H1 (cell line): Measurements from ENCODE around the gene CCL22. TPM values are rescaled to one million over a fixed set of nuclear protein-coding genes. Genes with fewer than 3 reads are reported as not detected.

Experiments
- CTCF ChIA-PET: fragments of 300-600 bp; sonication (Branson Sonifier 250); formaldehyde crosslinking; loops from one replicate; lab custom pipeline; 2021; ENCODE audit not compliant: partially characterized antibody; lab: Charles Lee
- POLR2A ChIA-PET: fragments of 300-600 bp; sonication (Branson Sonifier 250); formaldehyde crosslinking; loops from one replicate; lab custom pipeline; 2021; ENCODE audit warnings: inconsistent platforms; ENCODE audit not compliant: partially characterized antibody; lab: Charles Lee
- DNase-seq, 2 experiments: peaks; one replicate each; pipeline versions ENCODE4 v3.0.0 to v3.0.0-alpha.2; 2010 to 2022; ENCODE audit warnings: low spot score in 2 of 2, low read depth in 1 of 2, mixed read lengths in 1 of 2
- FAIRE-seq: peaks from 2 replicates; lab custom pipeline; 2011; peaks lifted over from hg19 to GRCh38; lab: Jason Lieb, UNC
- H2AFZ ChIP-seq: 2 replicates; pipeline ENCODE4 v1.8.1; 2012; ENCODE audit warnings: low read length, inconsistent platforms
- H2AK5ac ChIP-seq: 2 replicates; pipeline ENCODE4 v1.6.1; 2013; ENCODE audit warnings: low read depth, low read length
- H2BK120ac ChIP-seq: replicated peaks from 2 replicates; pipeline ENCODE3; 2013; ENCODE audit warnings: low read depth, low read length, inconsistent platforms
- H2BK12ac ChIP-seq: 2 replicates; pipeline ENCODE4 v1.6.1; 2013; ENCODE audit warnings: low read depth, low read length
- H2BK15ac ChIP-seq: 2 replicates; pipeline ENCODE4 v1.6.1; 2013; ENCODE audit warnings: low read length
- H2BK20ac ChIP-seq: 2 replicates; pipeline ENCODE4 v1.6.1; 2013; ENCODE audit warnings: low read length
- H2BK5ac ChIP-seq: 2 replicates; pipeline ENCODE4 v1.6.1; 2013; ENCODE audit warnings: low read depth, low read length
- H3K14ac ChIP-seq: 2 replicates; pipeline ENCODE4 v1.6.1; 2013; ENCODE audit warnings: inconsistent platforms; ENCODE audit not compliant: insufficient read length
- H3K18ac ChIP-seq: 2 replicates; pipeline ENCODE4 v1.6.1; 2013; ENCODE audit warnings: low read length; ENCODE audit errors: extremely low read depth
- H3K23ac ChIP-seq: 2 replicates; pipeline ENCODE4 v1.6.1; 2013; ENCODE audit warnings: inconsistent platforms; ENCODE audit not compliant: insufficient read length
- H3K23me2 ChIP-seq: 2 replicates; pipeline ENCODE4 v1.6.1; 2013; ENCODE audit warnings: low read depth, low read length
- H3K27ac ChIP-seq: 2 replicates; pipeline ENCODE4 v1.6.1; 2011; ENCODE audit warnings: low read depth, low read length, inconsistent platforms
- H3K27me3 ChIP-seq, 4 experiments: replicated peaks in 1 of 4; 1 replicate in 1 of 4; 2 replicates in 3 of 4; pipeline versions ENCODE4 v1.6.1 to v1.8.1; 2011 to 2013; ENCODE audit warnings: low read length in 3 of 4, mild to moderate bottlenecking in 3 of 4, inconsistent platforms in 2 of 4, mixed read lengths in 2 of 4, moderate library complexity in 1 of 4; ENCODE audit not compliant: control insufficient read depth in 3 of 4, insufficient read depth in 3 of 4; ENCODE audit errors: extremely low read depth in 1 of 4
- H3K36me3 ChIP-seq, 4 experiments: 2 replicates each; pipeline versions ENCODE4 v1.6.1 to v1.8.1; 2011 to 2013; ENCODE audit warnings: mild to moderate bottlenecking in 4 of 4, low read length in 3 of 4, moderate library complexity in 2 of 4, control low read depth in 1 of 4, inconsistent platforms in 1 of 4; ENCODE audit not compliant: insufficient read depth in 4 of 4, control insufficient read depth in 2 of 4
- H3K4ac ChIP-seq: replicated peaks from 2 replicates; pipeline ENCODE3; 2013; ENCODE audit warnings: low read length, low read depth, mixed read lengths, inconsistent platforms; ENCODE audit not compliant: insufficient read length
- H3K4me1 ChIP-seq, 4 experiments: replicated peaks in 1 of 4; 1 replicate in 1 of 4; 2 replicates in 3 of 4; pipeline versions ENCODE4 v1.6.1 to v1.8.1; 2011 to 2013; ENCODE audit warnings: low read length in 3 of 4, inconsistent platforms in 2 of 4, mixed read lengths in 1 of 4; ENCODE audit not compliant: insufficient read depth in 4 of 4, control insufficient read depth in 3 of 4
- H3K4me2 ChIP-seq, 2 experiments: 2 replicates each; pipeline versions ENCODE4 v1.6.1 to v1.8.1; 2011 to 2013; ENCODE audit warnings: low read depth in 2 of 2, low read length in 2 of 2, control low read depth in 1 of 2, inconsistent platforms in 1 of 2, mild to moderate bottlenecking in 1 of 2; ENCODE audit not compliant: insufficient read depth in 1 of 2
- H3K4me3 ChIP-seq, 4 experiments: fragments of 200-600, 300-600 bp in 1 of 4; sonication (generic), shearing (Covaris generic), sonication (Bioruptor Twin) in 1 of 4; 2 replicates each; pipeline versions ENCODE4 v1.5.1 to v1.8.1; 2011 to 2016; ENCODE audit warnings: low read length in 4 of 4, low read depth in 3 of 4, control low read depth in 2 of 4, inconsistent platforms in 2 of 4, mild to moderate bottlenecking in 2 of 4, mixed read lengths in 1 of 4, moderate library complexity in 1 of 4; ENCODE audit not compliant: insufficient read depth in 2 of 4; ENCODE audit errors: extremely low read depth in 1 of 4
- H3K56ac ChIP-seq: replicated peaks from 2 replicates; pipeline ENCODE3; 2013; ENCODE audit warnings: low read depth, mild to moderate bottlenecking, mixed read lengths, low read length, inconsistent platforms; ENCODE audit not compliant: insufficient read length
- H3K79me1 ChIP-seq: 2 replicates; pipeline ENCODE4 v1.6.1; 2013; ENCODE audit warnings: low read depth, low read length, control low read depth
- H3K79me2 ChIP-seq, 2 experiments: 2 replicates each; pipeline versions ENCODE4 v1.6.1 to v1.8.1; 2012 to 2013; ENCODE audit warnings: low read length in 2 of 2, mild to moderate bottlenecking in 2 of 2, inconsistent platforms in 1 of 2; ENCODE audit not compliant: insufficient read depth in 2 of 2, control insufficient read depth in 1 of 2
- H3K9ac ChIP-seq, 4 experiments: replicated peaks in 1 of 4; 1 replicate in 1 of 4; 2 replicates in 3 of 4; pipeline versions ENCODE4 v1.6.1 to v1.8.1; 2011 to 2013; ENCODE audit warnings: low read depth in 3 of 4, low read length in 3 of 4, control low read depth in 2 of 4, mild to moderate bottlenecking in 2 of 4, moderate library complexity in 2 of 4, inconsistent platforms in 1 of 4; ENCODE audit errors: extremely low read depth in 1 of 4
- H3K9me3 ChIP-seq, 2 experiments: 2 replicates each; pipeline versions ENCODE4 v1.6.1 to v1.8.1; 2012 to 2013; ENCODE audit warnings: mild to moderate bottlenecking in 2 of 2, moderate library complexity in 2 of 2, control low read depth in 1 of 2, inconsistent platforms in 1 of 2, low read depth in 1 of 2, low read length in 1 of 2, mixed read lengths in 1 of 2; ENCODE audit not compliant: insufficient read depth in 2 of 2
- H4K20me1 ChIP-seq, 2 experiments: replicated peaks in 1 of 2; 2 replicates each; pipeline versions ENCODE3 to v1.8.1; 2011 to 2013; ENCODE audit warnings: inconsistent platforms in 2 of 2, low read length in 2 of 2, mild to moderate bottlenecking in 1 of 2; ENCODE audit not compliant: insufficient read depth in 2 of 2, control insufficient read depth in 1 of 2
- H4K5ac ChIP-seq: 2 replicates; pipeline ENCODE4 v1.6.1; 2013; ENCODE audit warnings: low read length, low read depth, mixed read lengths, inconsistent platforms; ENCODE audit not compliant: insufficient read length
- H4K8ac ChIP-seq: 2 replicates; pipeline ENCODE4 v1.8.0; 2013; ENCODE audit warnings: mild to moderate bottlenecking, moderate library complexity, low read length, inconsistent platforms; ENCODE audit not compliant: insufficient read depth; ENCODE audit errors: extremely low read depth
- H4K91ac ChIP-seq: replicated peaks from 2 replicates; pipeline ENCODE3; 2013; ENCODE audit warnings: low read length, mixed read lengths, inconsistent platforms; ENCODE audit not compliant: insufficient read length
- CBX8 ChIP-seq: fragments of 300-800, 300-1000 bp; sonication (generic); IDR thresholded peaks from 2 replicates; pipeline ENCODE4 v1.7.1; 2016; ENCODE audit warnings: low read depth, low read length, borderline replicate concordance
- CHD2 ChIP-seq: IDR thresholded peaks from 2 replicates; pipeline ENCODE4 v1.6.1; 2012; ENCODE audit warnings: low read length, improper control_type of control experiment
- CTBP2 ChIP-seq: IDR thresholded peaks from 2 replicates; pipeline ENCODE4 v1.7.0; 2011; ENCODE audit warnings: borderline replicate concordance, mild to moderate bottlenecking, moderate library complexity, mixed read lengths, low read length; ENCODE audit not compliant: insufficient read depth, insufficient read length
- EZH2 ChIP-seq: fragments of 200-600 bp; sonication (generic); IDR thresholded peaks from 2 replicates; pipeline ENCODE4 v1.7.1; 2012; ENCODE audit warnings: low read depth, mild to moderate bottlenecking, moderate library complexity, low read length, inconsistent platforms; ENCODE audit not compliant: severe bottlenecking
- KDM4A ChIP-seq: IDR thresholded peaks from one replicate; pipeline ENCODE4 v1.7.1; 2012; ENCODE audit warnings: low read depth, mild to moderate bottlenecking, moderate library complexity, low read length, inconsistent platforms; ENCODE audit not compliant: severe bottlenecking
- KDM5A ChIP-seq: fragments of 200-600 bp; IDR thresholded peaks from 2 replicates; pipeline ENCODE4 v1.7.1; 2012; ENCODE audit warnings: mild to moderate bottlenecking, low read length, inconsistent platforms, mixed read lengths
- MAX ChIP-seq: IDR thresholded peaks from 2 replicates; pipeline ENCODE4 v1.6.1; 2012; ENCODE audit warnings: inconsistent platforms
- POLR2AphosphoS5 ChIP-seq: IDR thresholded peaks from 2 replicates; pipeline ENCODE4 v1.6.1; 2011; ENCODE audit warnings: low read depth, low read length
- RBBP5 ChIP-seq: IDR thresholded peaks from 2 replicates; pipeline ENCODE4 v1.7.1; 2012; ENCODE audit warnings: low read depth, mild to moderate bottlenecking, inconsistent platforms, low read length, moderate library complexity, borderline replicate concordance
- RNF2 ChIP-seq: fragments of 200-900, 300-1000 bp; sonication (generic); IDR thresholded peaks from 2 replicates; pipeline ENCODE4 v1.7.1; 2016; ENCODE audit warnings: borderline replicate concordance, low read depth, mild to moderate bottlenecking, antibody characterized with exemption, low read length; ENCODE audit not compliant: poor library complexity, severe bottlenecking; ENCODE audit errors: missing control alignments
- SAP30 ChIP-seq: fragments of 300-600 bp; sonication (generic); IDR thresholded peaks from 2 replicates; pipeline ENCODE4 v1.7.1; 2012; ENCODE audit warnings: low read length, moderate library complexity, mild to moderate bottlenecking, inconsistent platforms; ENCODE audit not compliant: insufficient read depth, insufficient replicate concordance
- SIN3A ChIP-seq, 2 experiments: IDR thresholded peaks in 1 of 2; conservative IDR thresholded peaks in 1 of 2; 2 replicates each; pipeline ENCODE4 v1.6.1; 2011 to 2012; ENCODE audit warnings: low read length in 2 of 2, improper control_type of control experiment in 1 of 2, low read depth in 1 of 2, mild to moderate bottlenecking in 1 of 2
- WGBS, 2 experiments: shearing (Covaris generic) in 1 of 2; methylation state at CpG; one replicate each; pipeline versions ENCODE4 v1.1.6 to v1.1.7; 2013 to 2015; ENCODE audit warnings: low lambda C conversion rate in 2 of 2, mixed read lengths in 2 of 2, inconsistent platforms in 1 of 2, low coverage in 1 of 2, missing lambda C conversion rate in 1 of 2; ENCODE audit not compliant: insufficient replicate concordance in 2 of 2, insufficient coverage in 1 of 2, insufficient read length in 1 of 2; ENCODE audit errors: extremely low coverage in 1 of 2, missing lambda C conversion rate in 1 of 2; 5-methylcytosine and 5-hydroxymethylcytosine counted together
- polyA plus RNA-seq, 7 experiments: library from polyadenylated mRNA; depleted of rRNA in 3 of 7; stranded (reverse) in 5 of 7; unstranded in 2 of 7; fragments of >200 nt in 5 of 7; fragments of 200-250 nt in 2 of 7; gene quantifications; 1 replicate in 5 of 7; 2 replicates in 1 of 7; 4 replicates in 1 of 7; pipeline versions ENCODE4 v1.2.1 to v1.2.3, GENCODE V29; 2011 to 2013; ENCODE audit warnings: missing spikeins in 2 of 7, mixed read lengths in 2 of 7
- total RNA-seq: library from RNA; stranded (reverse); fragmentation: NEBNext Ultra II Directional; extraction: Animal tissue kit (Norgen Biotek cat#: 25700); gene quantifications from 2 replicates; pipeline ENCODE4 v1.2.1, GENCODE V29; 2021

Gene CCL22
- total and polyA plus RNA-seq, 2 of the 8 experiments (the other 6 are each of a cell fraction or from before 2014, with no cell fraction given): not detected

GRCh38 chr16:57360321-57360935, 1.8 kb downstream of the CCL22 start:
- no peaks in the 10 kb centered on the region for H3K36me3 ChIP-seq
- H2BK15ac ChIP-seq: no peak overlapping the region
- H4K20me1 ChIP-seq: no peaks in the 10 kb centered on the region
- no peak overlapping the region for H3K9ac ChIP-seq
- H3K4ac ChIP-seq: no peak overlapping the region
- peaks cover 0 to 2% (median 0%) of the 10 kb centered on the region in 4 experiments; a peak in 1 of 7 replicates for H3K27me3 ChIP-seq
- ChIA-PET CTCF (interaction anchor here (0.8 to 3.4 kb wide), 4 partner anchors 9 to 58 kb away, joined by 3 to 14 read pairs (median 7); no protein-coding TSS in a partner anchor), POLR2A (no interaction called here)
- no peak overlapping the region for H4K5ac ChIP-seq
- H3K79me1 ChIP-seq: no peaks in the 10 kb centered on the region
- no peaks in the 10 kb centered on the region for H3K23me2 ChIP-seq
- no peak overlapping the region for H2BK5ac ChIP-seq
- no peak overlapping the region for H3K18ac ChIP-seq
- peaks cover 0 to 2% (median 0%) of the 10 kb centered on the region in 4 experiments; a peak in 2 of 7 replicates for H3K4me1 ChIP-seq
- no peaks in the 10 kb centered on the region for H3K9me3 ChIP-seq
- 93% methylated on average over 16 of the region's 16 CpGs; no CpG with 5 or more reads in 1 of the 2 experiments for WGBS, 2 experiments
- no peak overlapping the region for H3K4me3 ChIP-seq
- H2BK12ac ChIP-seq: no peak overlapping the region
- FAIRE-seq: no peak
- no peak overlapping the region for H2AK5ac ChIP-seq
- no peak overlapping the region for H3K27ac ChIP-seq
- no peak overlapping the region for H2BK20ac ChIP-seq
- H3K23ac ChIP-seq: no peak overlapping the region
- H2AFZ ChIP-seq: no peak overlapping the region
- H3K14ac ChIP-seq: no peak overlapping the region
- H4K8ac ChIP-seq: no peak overlapping the region
- H3K79me2 ChIP-seq: no peaks in the 10 kb centered on the region
- DNase-seq: no peak
- no peak overlapping the region for H3K4me2 ChIP-seq
- no peak overlapping the region for H4K91ac ChIP-seq
- no peak overlapping the region for H3K56ac ChIP-seq
- H2BK120ac ChIP-seq: no peak overlapping the region
- no peak for TF ChIP-seq MAX
- TF ChIP-seq RBBP5: no peak
- TF ChIP-seq KDM4A: no peak
- no peak for TF ChIP-seq EZH2
- TF ChIP-seq CHD2: no peak
- no peak for TF ChIP-seq CBX8
- no peak for TF ChIP-seq RNF2
- no peak for TF ChIP-seq CTBP2
- no peak for TF ChIP-seq POLR2AphosphoS5
- TF ChIP-seq KDM5A: no peak
- no peak for TF ChIP-seq SAP30
- TF ChIP-seq SIN3A (conservative IDR thresholded peaks at IDR 0.05 in 1 of 2, IDR thresholded peaks at IDR 0.05 in 1 of 2; ENCODE audit: low read depth in 1 of 2, low read length in 2 of 2): no peak
